ES-I3 (cell line): ENCODE measurements around the gene SYNPO2.
"Not testable (repeated sequence)": the region's sequence is repeated elsewhere in the genome, so short reads cannot be mapped to it uniquely, and the experiment has no call there.

Source experiments
- H3K36me3 ChIP-seq: 2 replicates; pipeline ENCODE4 v1.6.1; 2013; ENCODE audit warnings: mild to moderate bottlenecking, low read length, control low read depth, moderate library complexity; ENCODE audit not compliant: insufficient read depth
- H3K4me1 ChIP-seq: 2 replicates; pipeline ENCODE4 v1.6.1; 2013; ENCODE audit warnings: mild to moderate bottlenecking, control low read depth, low read length; ENCODE audit not compliant: insufficient read depth
- H3K9ac ChIP-seq: 2 replicates; pipeline ENCODE4 v1.6.1; 2013; ENCODE audit warnings: low read depth, mild to moderate bottlenecking, low read length, moderate library complexity
- H3K9me3 ChIP-seq: 2 replicates; pipeline ENCODE4 v1.6.1; 2013; ENCODE audit warnings: mild to moderate bottlenecking, low read length, moderate library complexity; ENCODE audit not compliant: control insufficient read depth, insufficient read depth

The SYNPO2 gene

GRCh38 chr4:119059221-119059620 lies 170.6 kb downstream of the SYNPO2 start:
- Histone ChIP-seq H3K36me3 (no peaks in the 10 kb centered on the region), H3K4me1 (no peaks in the 10 kb centered on the region), H3K9ac (no peak overlapping the region), H3K9me3 (no peaks in the 10 kb centered on the region)

DNA sequence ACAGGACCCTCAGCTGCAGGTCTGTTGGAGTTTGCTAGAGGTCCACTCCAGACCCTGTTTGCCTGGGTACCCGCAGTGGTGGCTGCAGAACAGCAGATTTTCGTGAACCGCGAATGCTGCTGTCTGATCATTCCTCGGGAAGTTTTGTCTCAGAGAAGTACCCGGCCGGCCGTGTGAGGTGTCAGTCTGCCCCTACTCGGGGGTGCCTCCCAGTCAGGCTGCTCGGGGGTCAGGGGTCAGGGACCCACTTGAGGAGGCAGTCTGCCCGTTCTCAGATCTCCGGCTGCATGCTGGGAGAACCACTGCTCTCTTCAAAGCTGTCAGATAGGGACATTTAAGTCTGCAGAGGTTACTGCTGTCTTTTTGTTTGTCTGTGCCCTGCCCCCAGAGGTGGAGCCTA lies 178.5 kb downstream of the SYNPO2 start:
- not testable (repeated sequence) for H3K4me1 ChIP-seq, H3K9me3 ChIP-seq, H3K36me3 ChIP-seq
- H3K9ac ChIP-seq, result peak overlapping the region; percentile 33; the same call in 1 of the 2 replicates

DNA sequence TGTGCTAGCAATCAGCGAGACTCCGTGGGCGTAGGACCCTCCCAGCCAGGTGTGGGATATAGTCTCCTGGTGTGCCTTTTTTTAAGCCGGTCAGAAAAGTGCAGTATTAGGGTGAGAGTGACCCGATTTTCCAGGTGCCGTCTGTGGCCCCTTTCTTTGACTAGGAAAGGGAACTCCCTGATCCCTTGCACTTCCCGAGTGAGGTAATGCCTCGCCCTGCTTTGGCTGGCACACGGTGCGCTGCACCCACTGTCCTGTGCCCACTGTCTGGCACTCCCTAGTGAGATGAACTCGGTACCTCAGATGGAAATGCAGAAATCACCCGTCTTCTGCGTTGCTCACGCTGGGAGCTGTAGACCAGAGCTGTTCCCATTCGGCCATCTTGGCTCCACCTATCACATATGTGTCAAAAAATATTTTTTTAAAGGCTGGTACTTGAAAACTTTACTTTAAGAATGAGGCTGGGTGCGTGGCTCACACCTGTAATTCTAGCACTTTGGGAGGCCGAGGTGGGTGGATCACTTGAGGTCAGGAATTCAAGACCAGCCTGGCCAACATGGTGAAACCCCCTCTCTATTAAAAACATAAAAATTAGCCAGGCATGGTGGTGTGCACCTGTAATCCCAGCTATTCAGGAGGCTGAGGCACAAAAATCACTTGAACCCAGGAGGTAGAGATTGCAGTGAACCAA lies 179.2 kb downstream of the SYNPO2 start:
- peak overlapping the region; percentile 83 for H3K9ac ChIP-seq
- H3K36me3 ChIP-seq, H3K9me3 ChIP-seq, H3K4me1 ChIP-seq: not testable (repeated sequence)

GRCh38 chr4:119068529-119068962 lies 179.9 kb downstream of the SYNPO2 start:
- H3K4me1 ChIP-seq, result no peaks in the 10 kb centered on the region; the same call in 1 of the 2 replicates
- H3K9ac ChIP-seq, result peak overlapping the region; percentile 83; the same call in 1 of the 2 replicates
- peaks cover 10% of the 10 kb centered on the region for H3K9me3 ChIP-seq
- no peaks in the 10 kb centered on the region for H3K36me3 ChIP-seq

DNA sequence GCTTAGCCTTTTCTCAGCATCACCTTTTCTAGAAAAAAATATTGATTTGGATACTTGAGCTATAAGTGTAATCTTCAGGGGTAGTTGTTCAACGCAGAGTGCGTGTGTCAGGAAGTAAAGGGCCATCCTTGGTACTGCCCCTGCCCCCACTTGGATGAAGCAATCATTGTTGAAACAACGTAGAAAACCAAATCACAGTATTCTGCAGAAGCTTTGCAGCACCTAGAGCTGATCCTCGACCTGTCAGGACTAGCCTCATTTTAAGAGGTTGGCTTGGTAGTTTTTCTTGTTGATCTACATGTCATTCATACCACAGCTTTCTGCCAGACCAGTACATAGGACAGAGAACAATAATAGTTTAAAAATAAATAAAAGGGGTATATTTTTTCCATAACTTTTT lies 181.6 kb downstream of the SYNPO2 start:
- Histone ChIP-seq H3K36me3 (no peaks in the 10 kb centered on the region), H3K9me3 (peaks cover 10% of the 10 kb centered on the region), H3K9ac (no peak overlapping the region), H3K4me1 (no peaks in the 10 kb centered on the region; the same call in 1 of the 2 replicates)

DNA sequence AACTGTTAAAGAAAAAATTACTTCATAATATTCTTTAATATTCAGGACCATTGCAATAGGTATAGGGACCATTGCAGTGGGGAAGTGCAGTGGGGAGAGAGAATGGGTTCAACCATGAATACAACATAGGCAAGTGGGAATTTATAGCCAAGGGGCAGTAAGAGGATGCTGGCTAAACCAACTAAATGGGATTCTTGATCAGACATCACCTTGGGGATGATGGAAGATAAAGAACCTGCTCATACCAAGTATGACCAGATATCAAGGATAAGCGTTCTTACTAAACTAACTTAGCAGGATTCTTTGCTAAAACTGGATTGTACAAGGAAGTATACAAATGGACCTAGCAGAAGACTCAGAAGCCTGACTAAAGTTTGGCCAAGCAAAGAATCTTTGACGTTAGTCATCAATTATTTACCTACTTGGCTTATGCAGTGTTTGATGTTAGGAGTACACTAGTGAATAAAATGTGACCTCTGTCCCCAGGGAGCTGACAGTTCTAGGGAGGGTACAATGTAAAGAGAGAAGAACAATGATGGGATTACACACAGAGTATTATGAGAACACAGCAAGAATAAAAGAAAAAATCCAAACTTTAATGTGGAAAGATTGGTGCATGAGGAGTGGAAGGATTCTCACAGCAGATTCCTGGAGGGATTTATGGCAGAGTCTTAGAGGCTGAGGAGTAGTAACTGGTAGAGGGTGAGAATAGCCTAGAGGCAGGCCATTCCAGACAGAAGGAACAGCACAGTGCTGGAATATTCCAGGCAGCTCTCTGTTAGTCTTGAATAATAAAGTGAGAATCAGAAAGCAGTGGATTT lies 192.3 kb downstream of the SYNPO2 start:
- no peaks in the 10 kb centered on the region for H3K4me1 ChIP-seq
- no peaks in the 10 kb centered on the region for H3K9me3 ChIP-seq
- H3K36me3 ChIP-seq, result no peaks in the 10 kb centered on the region
- no peak overlapping the region for H3K9ac ChIP-seq

DNA sequence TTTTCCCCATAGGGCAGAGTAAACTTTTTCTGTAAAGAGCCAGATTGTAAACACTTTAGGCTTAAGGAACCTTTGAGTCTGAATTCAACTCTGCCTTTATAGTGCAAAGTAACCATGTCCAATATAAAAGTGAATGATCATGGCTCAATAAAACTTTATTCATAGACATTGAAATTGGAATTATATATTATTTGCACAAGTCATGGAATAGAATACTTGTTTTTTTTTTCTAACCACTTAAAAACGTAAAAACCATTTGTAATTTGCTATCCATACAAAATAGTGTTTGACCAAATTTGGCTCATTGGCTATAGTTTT lies 192.8 kb downstream of the SYNPO2 start:
- Histone ChIP-seq H3K9me3 (no peaks in the 10 kb centered on the region), H3K36me3 (no peaks in the 10 kb centered on the region), H3K4me1 (no peaks in the 10 kb centered on the region), H3K9ac (no peak overlapping the region)

GRCh38 chr4:119081943-119082342 lies 193.3 kb downstream of the SYNPO2 start:
- Histone ChIP-seq H3K4me1 (no peaks in the 10 kb centered on the region), H3K9ac (no peak overlapping the region), H3K9me3 (no peaks in the 10 kb centered on the region), H3K36me3 (no peaks in the 10 kb centered on the region)

- no peak overlapping the region for H3K9ac ChIP-seq
- no peaks in the 10 kb centered on the region for H3K4me1 ChIP-seq
- no peaks in the 10 kb centered on the region for H3K36me3 ChIP-seq
- H3K9me3 ChIP-seq, result no peaks in the 10 kb centered on the region
These were observed 194.0 kb downstream of the SYNPO2 start for GRCh38 chr4:119082661-119083060.

DNA sequence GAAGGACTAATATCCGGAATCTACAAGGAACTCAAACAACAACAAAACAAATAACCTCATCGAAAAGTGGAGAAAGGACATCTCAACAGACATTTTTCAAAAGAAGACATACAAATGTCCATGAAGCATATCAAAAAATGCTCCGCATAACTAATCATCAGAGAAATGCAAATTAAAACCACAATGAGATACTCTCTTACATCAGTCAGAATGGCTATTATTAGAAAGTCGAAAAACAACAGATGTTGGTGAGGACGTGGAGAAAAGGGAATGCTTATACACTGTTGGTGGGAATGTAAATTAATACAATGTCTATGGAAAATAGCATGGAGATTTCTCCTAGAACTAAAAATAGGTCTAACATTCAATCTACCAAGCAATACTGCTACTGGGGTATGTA lies 195.9 kb downstream of the SYNPO2 start:
- Histone ChIP-seq H3K9me3 (no peaks in the 10 kb centered on the region), H3K4me1 (no peaks in the 10 kb centered on the region), H3K36me3 (no peaks in the 10 kb centered on the region), H3K9ac (no peak overlapping the region)

DNA sequence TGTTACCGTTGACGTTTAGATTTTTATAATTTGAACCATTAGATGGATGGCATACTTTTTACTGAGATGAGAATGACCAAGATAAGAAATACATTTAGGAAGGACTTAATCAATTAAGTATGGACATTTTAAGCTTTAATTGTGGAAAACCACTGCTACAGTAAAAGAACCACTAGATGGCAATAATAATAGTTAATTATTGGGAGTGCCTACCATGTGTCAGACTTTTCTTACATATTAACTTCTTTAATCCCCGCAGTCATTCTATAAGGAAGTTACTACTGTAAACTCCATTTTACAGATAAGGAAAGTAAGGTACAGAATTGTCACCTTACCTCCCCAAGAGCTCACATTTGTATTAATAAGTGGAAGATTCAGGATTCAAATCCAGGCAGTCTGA lies 198.5 kb downstream of the SYNPO2 start:
- H3K36me3 ChIP-seq, result no peaks in the 10 kb centered on the region
- H3K4me1 ChIP-seq, result no peaks in the 10 kb centered on the region
- no peaks in the 10 kb centered on the region for H3K9me3 ChIP-seq
- H3K9ac ChIP-seq, result no peak overlapping the region

DNA sequence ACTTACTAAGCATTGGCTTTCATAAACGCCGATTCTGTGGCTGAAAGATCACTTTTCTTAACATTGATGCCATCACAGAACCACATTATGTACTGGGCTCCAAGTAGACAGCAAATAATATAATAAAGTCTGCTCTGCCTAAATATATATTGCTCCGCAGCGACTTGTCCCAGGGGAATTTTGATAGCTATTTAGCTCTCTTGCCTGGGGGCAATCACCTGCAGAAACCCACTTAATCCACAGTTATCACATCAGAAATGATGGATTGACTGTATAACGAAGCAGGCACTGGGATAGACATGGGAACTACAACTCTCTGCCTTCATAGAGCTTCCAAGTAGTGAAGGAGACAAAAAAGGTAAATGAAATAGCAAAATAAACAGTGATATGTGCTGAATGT lies 199.0 kb downstream of the SYNPO2 start:
- no peaks in the 10 kb centered on the region for H3K9me3 ChIP-seq
- no peaks in the 10 kb centered on the region for H3K36me3 ChIP-seq
- H3K9ac ChIP-seq, result no peak overlapping the region
- no peaks in the 10 kb centered on the region for H3K4me1 ChIP-seq

DNA sequence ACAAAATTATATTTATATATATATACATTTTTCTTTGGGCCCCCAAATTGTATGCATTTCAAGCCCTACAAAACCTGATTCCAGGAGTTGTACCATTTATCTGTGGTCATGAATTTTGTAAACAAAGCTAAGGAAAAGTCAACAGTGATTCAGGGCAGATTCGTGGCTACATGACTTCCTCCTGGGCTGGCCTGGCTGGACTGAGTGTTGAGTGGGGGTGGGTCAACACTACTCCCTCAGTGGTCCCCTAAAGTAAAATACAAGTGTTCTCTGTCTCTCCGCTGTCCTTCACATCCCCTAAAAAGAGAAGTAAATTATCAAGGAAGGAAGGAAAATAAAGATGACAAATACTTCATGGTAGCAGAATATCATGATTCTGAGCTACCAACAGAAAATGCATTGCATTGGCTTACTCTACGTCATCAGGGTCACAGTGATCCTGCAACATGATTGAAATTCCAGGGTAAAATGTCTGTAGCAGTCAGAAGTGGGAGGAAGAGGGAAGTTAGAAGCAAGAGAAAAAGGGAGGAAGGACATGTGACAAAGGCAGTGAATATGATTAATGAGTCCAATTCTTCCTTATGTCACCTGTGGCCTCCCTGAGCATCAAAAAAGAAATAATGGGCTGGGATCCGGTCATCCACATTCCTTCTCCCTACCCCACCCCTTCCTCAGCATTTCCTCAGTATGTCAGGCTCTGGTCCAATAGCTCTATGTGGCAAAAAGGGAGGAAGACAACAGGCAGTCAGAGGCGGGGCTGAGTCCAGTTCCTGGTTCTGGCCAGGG lies 204.6 kb downstream of the SYNPO2 start:
- Histone ChIP-seq H3K9ac (no peak overlapping the region), H3K4me1 (peaks cover 7% of the 10 kb centered on the region; the same call in 1 of the 2 replicates), H3K36me3 (no peaks in the 10 kb centered on the region), H3K9me3 (no peaks in the 10 kb centered on the region)

- H3K4me1 ChIP-seq, result peaks cover 9% of the 10 kb centered on the region; the same call in 1 of the 2 replicates
- H3K36me3 ChIP-seq, result no peaks in the 10 kb centered on the region
- H3K9ac ChIP-seq, result no peak overlapping the region
- H3K9me3 ChIP-seq, result peaks cover 6% of the 10 kb centered on the region; the same call in 1 of the 2 replicates
These were observed 208.7 kb downstream of the SYNPO2 start for GRCh38 chr4:119097282-119097900.
